Measurements from ENCODE around the gene PRPH2. TPM values are rescaled to one million over a fixed set of nuclear protein-coding genes. Genes with fewer than 3 reads are reported as not detected.
"Not testable (repeated sequence)": the region's sequence is repeated elsewhere in the genome, so short reads cannot be mapped to it uniquely, and the experiment has no call there.

The PRPH2 gene
- total RNA-seq, 2 experiments from 2014 or later = 0.08 to 0.11 TPM

GRCh38 chr6:42679358-42679757, 43.0 kb downstream of the PRPH2 start:
- H3K4me3 ChIP-seq (ENCODE audit: low read length) = no peak overlapping the region
- H3K36me3 ChIP-seq (ENCODE audit: insufficient read depth, low read length) = peaks cover 90% of the 10 kb centered on the region
- no peak overlapping the region for H3K27ac Mint-ChIP-seq

GRCh38 chr6:42674780-42675179, 47.6 kb downstream of the PRPH2 start:
- Histone ChIP-seq H3K4me3 (ENCODE audit: low read length) (no peak overlapping the region), H3K27me3 (ENCODE audit: control insufficient read depth in 1 of 2, insufficient read depth in 2 of 2, low read length in 2 of 2) (no peaks in the 10 kb centered on the region), H3K36me3 (ENCODE audit: insufficient read depth, low read length) (peaks cover 94% of the 10 kb centered on the region), H3K4me1 (ENCODE audit: insufficient read depth, low read length) (no peaks in the 10 kb centered on the region), H3K9me3 (ENCODE audit: control insufficient read depth in 1 of 2, insufficient read depth in 1 of 2, low read length in 2 of 2) (no peaks in the 10 kb centered on the region), H3K27ac (ENCODE audit: low read depth in 1 of 2, low read length in 2 of 2) (no peak overlapping the region)
- Mint-ChIP-seq H3K4me3 (no peak overlapping the region), H3K36me3 (ENCODE audit: low read depth) (peaks cover 100% of the 10 kb centered on the region), H3K4me1 (ENCODE audit: low read depth) (no peaks in the 10 kb centered on the region), H3K9me3 (no peaks in the 10 kb centered on the region), H3K27ac (no peak overlapping the region), H3K27me3 (no peaks in the 10 kb centered on the region)
- POLR2A ChIA-PET = interaction anchor here (1.0 to 2.8 kb wide), 2 partner anchors 51 to 97 kb away, joined by 3 to 7 read pairs; no protein-coding TSS in a partner anchor
- CTCF ChIA-PET = interaction anchor here (0.8 to 1.2 kb wide), 3 partner anchors 13 to 52 kb away, joined by 3 to 4 read pairs (median 4); no protein-coding TSS in a partner anchor
- intact Hi-C loops (cut with DNase I, micrococcal nuclease) = no loop called here
- TF ChIP-seq CTCF (IDR thresholded peaks at IDR 0.05) = no peak
- DNase-seq = no peak
- no peak for ATAC-seq (ENCODE audit: poor library complexity)

More at GRCh38 chr6:42679358-42679757, 43.0 kb downstream of the PRPH2 start:
- CTCF ChIA-PET = no interaction called here
- ATAC-seq (ENCODE audit: poor library complexity) = no peak
- no peaks in the 10 kb centered on the region for H3K27me3 ChIP-seq (ENCODE audit: control insufficient read depth in 1 of 2, insufficient read depth in 2 of 2, low read length in 2 of 2)
- Mint-ChIP-seq H3K9me3 (no peaks in the 10 kb centered on the region), H3K36me3 (ENCODE audit: low read depth) (peaks cover 98% of the 10 kb centered on the region), H3K27me3 (no peaks in the 10 kb centered on the region), H3K4me3 (no peak overlapping the region), H3K4me1 (ENCODE audit: low read depth) (no peaks in the 10 kb centered on the region)
- H3K27ac ChIP-seq (ENCODE audit: low read depth in 1 of 2, low read length in 2 of 2) = no peak overlapping the region
- intact Hi-C loops (cut with DNase I, micrococcal nuclease) = no loop called here
- no peaks in the 10 kb centered on the region for H3K9me3 ChIP-seq (ENCODE audit: control insufficient read depth in 1 of 2, insufficient read depth in 1 of 2, low read length in 2 of 2)
- DNase-seq = no peak
- TF ChIP-seq CTCF (IDR thresholded peaks at IDR 0.05) = no peak
- H3K4me1 ChIP-seq (ENCODE audit: insufficient read depth, low read length) = no peaks in the 10 kb centered on the region
- POLR2A ChIA-PET = interaction anchor here (0.6 to 1.1 kb wide), 2 partner anchors 9 to 66 kb away, joined by 3 to 6 read pairs; partner anchors contain the start of gene TBCC

- H3K27ac ChIP-seq (ENCODE audit: low read depth in 1 of 2, low read length in 2 of 2); H3K27me3 Mint-ChIP-seq; intact Hi-C loops (cut with DNase I, micrococcal nuclease); H3K4me3 ChIP-seq (ENCODE audit: low read length); H3K9me3 ChIP-seq (ENCODE audit: control insufficient read depth in 1 of 2, insufficient read depth in 1 of 2, low read length in 2 of 2); DNase-seq; H3K9me3 Mint-ChIP-seq; H3K27ac Mint-ChIP-seq; H3K4me1 Mint-ChIP-seq (ENCODE audit: low read depth); ATAC-seq (ENCODE audit: poor library complexity); H3K27me3 ChIP-seq (ENCODE audit: control insufficient read depth in 1 of 2, insufficient read depth in 2 of 2, low read length in 2 of 2); H3K4me3 Mint-ChIP-seq; H3K4me1 ChIP-seq (ENCODE audit: insufficient read depth, low read length): not testable (repeated sequence)
- peaks cover 94% of the 10 kb centered on the region for H3K36me3 ChIP-seq (ENCODE audit: insufficient read depth, low read length)
- H3K36me3 Mint-ChIP-seq (ENCODE audit: low read depth) = peaks cover 100% of the 10 kb centered on the region
- CTCF ChIA-PET = interaction anchor here (0.8 kb wide), 1 partner anchor 13 kb away, joined by 3 read pairs; no protein-coding TSS in a partner anchor
- POLR2A ChIA-PET = interaction anchor here (2.8 kb wide), 1 partner anchor 52 kb away, joined by 7 read pairs; no protein-coding TSS in a partner anchor
Observed at GRCh38 chr6:42674368-42674767, 48.0 kb downstream of the PRPH2 start.

GRCh38 chr6:42664718-42665117, 57.7 kb downstream of the PRPH2 start:
- no peak for TF ChIP-seq CTCF (IDR thresholded peaks at IDR 0.05)
- Histone ChIP-seq H3K36me3 (ENCODE audit: insufficient read depth, low read length) (peaks cover 79% of the 10 kb centered on the region), H3K27me3 (ENCODE audit: control insufficient read depth in 1 of 2, insufficient read depth in 2 of 2, low read length in 2 of 2) (no peaks in the 10 kb centered on the region), H3K27ac (ENCODE audit: low read depth in 1 of 2, low read length in 2 of 2) (no peak overlapping the region), H3K4me1 (ENCODE audit: insufficient read depth, low read length) (no peaks in the 10 kb centered on the region), H3K9me3 (ENCODE audit: control insufficient read depth in 1 of 2, insufficient read depth in 1 of 2, low read length in 2 of 2) (no peaks in the 10 kb centered on the region), H3K4me3 (ENCODE audit: low read length) (no peak overlapping the region)
- H3K27ac Mint-ChIP-seq = no peak overlapping the region
- H3K27me3 Mint-ChIP-seq = no peaks in the 10 kb centered on the region
- POLR2A ChIA-PET = interaction anchor here (1.8 to 1.9 kb wide), 2 partner anchors 62 to 81 kb away, joined by 7 read pairs; partner anchors contain the start of gene TBCC
- intact Hi-C loops (cut with DNase I, micrococcal nuclease) = loop anchor here in 1 of 2 experiments (5.0 kb wide), 1 partner anchor 108 kb away; no protein-coding TSS in a partner anchor
- no peak overlapping the region for H3K4me3 Mint-ChIP-seq
- H3K4me1 Mint-ChIP-seq (ENCODE audit: low read depth) = no peaks in the 10 kb centered on the region
- CTCF ChIA-PET = interaction anchor here (4.5 kb wide), 1 partner anchor 61 kb away, joined by 33 read pairs; no protein-coding TSS in a partner anchor
- H3K9me3 Mint-ChIP-seq = no peaks in the 10 kb centered on the region
- peaks cover 88% of the 10 kb centered on the region for H3K36me3 Mint-ChIP-seq (ENCODE audit: low read depth)
- no peak for DNase-seq
- ATAC-seq (ENCODE audit: poor library complexity) = no peak

Measured in CD4-positive, alpha-beta T cell (primary cell).